Calu3 (cell line): ENCODE results near the gene CUZD1. TPM values are rescaled to one million over a fixed set of nuclear protein-coding genes. Genes with fewer than 3 reads are reported as not detected.

Source experiments
- BruUV-seq: library from RNA; stranded (reverse); fragments of 400-500 nt; replicated peaks from 2 replicates; lab custom pipeline; 2021; lab: Mats Ljungman, UMichigan
- CTCF ChIA-PET: fragments of 300-600 bp; sonication (Branson Sonifier 250); formaldehyde crosslinking; loops from one replicate; lab custom pipeline; 2022; ENCODE audit warnings: antibody characterized with exemption; lab: Charles Lee
- DNase-seq: peaks from one replicate; pipeline ENCODE4 v3.0.0; 2022
- H3K27ac Mint-ChIP-seq: one replicate; pipeline ENCODE4 v1.8.0; 2022; ENCODE audit warnings: mixed read lengths; ENCODE audit not compliant: unreplicated experiment
- H3K27me3 Mint-ChIP-seq: one replicate; pipeline ENCODE4 v1.8.0; 2022; ENCODE audit warnings: mixed read lengths; ENCODE audit not compliant: unreplicated experiment
- H3K36me3 Mint-ChIP-seq: one replicate; pipeline ENCODE4 v1.8.0; 2022; ENCODE audit warnings: mild to moderate bottlenecking, moderate library complexity, mixed read lengths; ENCODE audit not compliant: insufficient read depth, unreplicated experiment
- H3K4me1 Mint-ChIP-seq: one replicate; pipeline ENCODE4 v1.8.0; 2022; ENCODE audit warnings: mild to moderate bottlenecking, low read depth, mixed read lengths; ENCODE audit not compliant: unreplicated experiment
- H3K4me3 Mint-ChIP-seq: one replicate; pipeline ENCODE4 v1.8.0; 2022; ENCODE audit warnings: mild to moderate bottlenecking, low read depth, moderate library complexity, mixed read lengths; ENCODE audit not compliant: unreplicated experiment
- H3K9me3 Mint-ChIP-seq: one replicate; pipeline ENCODE4 v1.8.0; 2022; ENCODE audit warnings: low read depth, mixed read lengths; ENCODE audit not compliant: unreplicated experiment
- intact Hi-C: fragments of 100-400 bp; cut with micrococcal nuclease; formaldehyde crosslinking; loops from one replicate; pipeline ENCODE4 v1.10.0; 2022; ENCODE audit not compliant: unreplicated experiment
- total RNA-seq: library from RNA; stranded (reverse); gene quantifications from 2 replicates; pipeline ENCODE4 v1.2.3, GENCODE V29; 2022
- TF ChIP-seq, protein P1 (sequence below): fragments of 200-600 bp; IDR thresholded peaks from one replicate; pipeline ENCODE4 v1.8.0; 2022; ENCODE audit warnings: antibody characterized with exemption; ENCODE audit not compliant: unreplicated experiment

CUZD1 gene
- total RNA-seq, 1 experiment from 2014 or later: 1.5 TPM

DNA sequence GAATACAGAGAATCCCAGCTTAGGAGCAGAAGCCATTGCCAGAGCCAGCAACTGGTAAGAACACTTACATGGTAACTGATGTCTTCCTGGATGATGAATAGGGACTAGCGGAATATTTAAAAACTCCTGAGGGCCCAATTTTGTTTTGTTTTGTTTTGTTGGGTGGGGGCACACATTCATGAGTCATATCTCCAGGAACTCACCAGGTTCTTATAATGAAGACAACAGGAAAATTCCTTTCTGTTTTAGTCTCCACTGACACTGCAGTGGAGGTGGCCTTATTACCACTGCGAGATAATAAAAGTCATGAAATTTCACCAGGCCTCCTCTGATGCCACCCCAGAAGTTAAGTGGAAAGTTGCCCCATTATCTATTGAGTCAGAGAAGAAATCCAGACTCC, 6.6 kb upstream of the CUZD1 start:
- H3K27me3 Mint-ChIP-seq: no peaks in the 10 kb centered on the region
- TF ChIP-seq, protein P1, sequence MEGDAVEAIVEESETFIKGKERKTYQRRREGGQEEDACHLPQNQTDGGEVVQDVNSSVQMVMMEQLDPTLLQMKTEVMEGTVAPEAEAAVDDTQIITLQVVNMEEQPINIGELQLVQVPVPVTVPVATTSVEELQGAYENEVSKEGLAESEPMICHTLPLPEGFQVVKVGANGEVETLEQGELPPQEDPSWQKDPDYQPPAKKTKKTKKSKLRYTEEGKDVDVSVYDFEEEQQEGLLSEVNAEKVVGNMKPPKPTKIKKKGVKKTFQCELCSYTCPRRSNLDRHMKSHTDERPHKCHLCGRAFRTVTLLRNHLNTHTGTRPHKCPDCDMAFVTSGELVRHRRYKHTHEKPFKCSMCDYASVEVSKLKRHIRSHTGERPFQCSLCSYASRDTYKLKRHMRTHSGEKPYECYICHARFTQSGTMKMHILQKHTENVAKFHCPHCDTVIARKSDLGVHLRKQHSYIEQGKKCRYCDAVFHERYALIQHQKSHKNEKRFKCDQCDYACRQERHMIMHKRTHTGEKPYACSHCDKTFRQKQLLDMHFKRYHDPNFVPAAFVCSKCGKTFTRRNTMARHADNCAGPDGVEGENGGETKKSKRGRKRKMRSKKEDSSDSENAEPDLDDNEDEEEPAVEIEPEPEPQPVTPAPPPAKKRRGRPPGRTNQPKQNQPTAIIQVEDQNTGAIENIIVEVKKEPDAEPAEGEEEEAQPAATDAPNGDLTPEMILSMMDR: no peak
- BruUV-seq: no TSS peak
- intact Hi-C loops: no loop called here
- no peak overlapping the region for H3K27ac Mint-ChIP-seq
- DNase-seq: no peak
- H3K36me3 Mint-ChIP-seq: no peaks in the 10 kb centered on the region
- CTCF ChIA-PET: no interaction called here
- no peak overlapping the region for H3K4me3 Mint-ChIP-seq
- no peaks in the 10 kb centered on the region for H3K9me3 Mint-ChIP-seq
- peaks cover 6% of the 10 kb centered on the region for H3K4me1 Mint-ChIP-seq

DNA sequence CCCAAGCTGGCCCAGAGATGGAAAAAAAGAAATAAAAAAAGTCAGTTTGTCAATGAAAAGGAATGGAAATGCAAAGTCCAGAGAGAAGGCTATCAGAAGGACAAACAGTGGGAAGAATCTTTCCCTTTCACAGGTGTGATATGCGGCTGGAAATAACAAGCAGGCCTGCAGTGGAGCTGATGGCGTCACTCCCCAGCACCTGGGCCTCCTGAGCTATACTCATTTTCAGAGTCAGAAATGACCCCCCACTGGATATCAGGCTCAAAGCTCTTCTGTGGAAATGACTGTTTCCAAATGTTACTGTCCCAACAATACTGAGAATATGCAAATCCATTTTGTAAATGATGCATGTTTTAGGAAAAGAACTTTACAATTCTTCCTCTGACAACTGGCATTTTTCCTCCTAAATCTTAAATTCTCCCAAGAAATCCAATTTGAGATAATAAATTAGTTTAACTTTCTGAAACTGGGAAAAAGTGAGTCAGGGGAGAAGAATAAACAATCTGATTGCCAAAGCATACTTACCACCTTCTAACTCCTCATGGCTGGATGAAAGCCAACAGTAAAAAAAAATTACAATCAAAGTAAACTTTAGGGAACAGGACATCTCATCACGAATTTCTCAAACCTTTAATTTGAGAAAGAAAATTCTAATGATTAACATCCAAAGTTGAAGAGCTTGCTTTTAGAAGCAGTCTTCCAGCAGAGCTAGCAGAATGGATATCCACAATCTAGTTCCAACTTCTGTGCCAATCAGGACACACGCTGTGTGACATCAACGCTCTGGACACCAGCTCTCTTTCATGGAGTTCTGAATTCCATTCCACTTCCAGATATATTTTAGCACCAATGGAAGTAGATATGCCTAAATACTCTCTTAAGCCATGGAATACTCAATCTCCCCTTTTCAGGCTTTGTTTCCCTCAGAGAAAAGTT, 5.3 kb upstream of the CUZD1 start:
- CTCF ChIA-PET: no interaction called here
- Mint-ChIP-seq H3K36me3 (no peaks in the 10 kb centered on the region), H3K4me1 (peaks cover 8% of the 10 kb centered on the region), H3K27me3 (peaks cover 6% of the 10 kb centered on the region), H3K9me3 (peaks cover 2% of the 10 kb centered on the region), H3K27ac (no peak overlapping the region), H3K4me3 (no peak overlapping the region)
- TF ChIP-seq, protein P1: no peak
- intact Hi-C loops: no loop called here
- DNase-seq: no peak
- BruUV-seq: no TSS peak

DNA sequence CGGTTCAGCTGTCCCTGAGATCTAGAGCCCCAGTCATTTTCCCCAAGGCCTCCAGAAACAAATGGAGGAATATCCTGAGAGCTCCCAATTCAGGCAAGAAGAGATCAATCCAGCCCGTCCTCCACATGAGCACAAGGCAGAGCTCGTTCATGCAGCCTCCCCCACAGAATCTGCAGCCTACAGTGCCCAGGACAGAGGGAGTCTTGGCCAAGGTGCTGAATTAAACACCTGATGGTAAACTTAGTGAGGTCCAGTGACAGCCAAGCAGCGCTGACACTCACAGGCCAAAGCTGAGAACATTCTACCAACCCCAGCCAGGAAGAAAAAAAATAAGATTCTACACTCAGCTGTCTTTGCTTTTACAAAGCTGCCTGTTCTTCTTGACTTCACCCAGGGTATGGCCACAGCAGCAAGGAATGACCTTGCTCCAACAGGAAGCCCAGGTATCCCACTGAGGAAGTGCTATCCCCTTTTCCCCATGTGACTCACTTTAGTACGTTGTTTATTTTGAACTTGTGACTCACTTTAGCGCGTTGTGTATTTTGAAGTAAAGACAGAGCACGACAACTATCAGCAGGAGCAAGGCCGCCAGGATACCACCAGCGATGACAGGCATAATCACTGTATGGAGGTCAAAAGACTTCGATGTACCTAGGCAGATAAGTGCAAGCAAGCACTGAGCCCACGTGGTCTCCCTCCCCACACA, 4.4 kb upstream of the CUZD1 start:
- TF ChIP-seq, protein P1: no peak
- H3K36me3 Mint-ChIP-seq: no peaks in the 10 kb centered on the region
- no peak for DNase-seq
- H3K27me3 Mint-ChIP-seq: peaks cover 11% of the 10 kb centered on the region
- CTCF ChIA-PET: no interaction called here
- no peak overlapping the region for H3K27ac Mint-ChIP-seq
- intact Hi-C loops: no loop called here
- BruUV-seq: no TSS peak
- H3K4me1 Mint-ChIP-seq: peaks cover 11% of the 10 kb centered on the region
- H3K4me3 Mint-ChIP-seq: no peak overlapping the region
- peaks cover 2% of the 10 kb centered on the region for H3K9me3 Mint-ChIP-seq

DNA sequence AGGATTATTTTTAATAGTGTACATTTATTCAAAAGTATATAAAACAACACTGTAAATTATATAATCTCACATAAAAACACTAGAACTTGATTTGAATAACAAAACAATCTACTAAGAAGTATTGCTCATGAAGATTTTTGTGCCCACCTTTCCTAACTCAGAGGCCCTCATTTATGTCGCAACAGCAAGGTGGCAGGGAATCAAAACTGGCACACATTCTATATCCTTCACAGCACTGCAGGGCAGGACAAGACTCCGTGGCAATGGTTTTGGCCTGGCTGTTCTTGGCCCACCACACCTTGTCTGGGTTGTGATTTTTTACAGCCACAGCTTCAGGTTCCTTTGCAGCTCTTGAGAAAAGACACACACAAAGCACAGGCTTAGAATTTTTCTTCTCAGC, 3.4 kb upstream of the CUZD1 start:
- Mint-ChIP-seq H3K9me3 (peaks cover 4% of the 10 kb centered on the region), H3K4me3 (no peak overlapping the region), H3K27me3 (peaks cover 11% of the 10 kb centered on the region), H3K36me3 (no peaks in the 10 kb centered on the region), H3K4me1 (peaks cover 11% of the 10 kb centered on the region), H3K27ac (no peak overlapping the region)
- intact Hi-C loops: no loop called here
- TF ChIP-seq, protein P1: no peak
- no peak for DNase-seq
- no TSS peak for BruUV-seq
- CTCF ChIA-PET: no interaction called here
